M059J (cell line): Measurements from ENCODE around the gene MYO15B. TPM values are rescaled to one million over a fixed set of nuclear protein-coding genes. Genes with fewer than 3 reads are reported as not detected.

ENCODE experiments used
- DNase-seq: peaks from one replicate; pipeline ENCODE4 v3.0.0-alpha.2; 2012; ENCODE audit warnings: low read depth
- total RNA-seq: library from RNA; depleted of rRNA; stranded (reverse); fragments of >200 nt; shearing (Covaris generic); gene quantifications from 2 replicates; pipeline ENCODE4 v1.2.3, GENCODE V29; 2014

Gene MYO15B
- total RNA-seq, 1 experiment from 2014 or later, result 0.20 TPM

DNA sequence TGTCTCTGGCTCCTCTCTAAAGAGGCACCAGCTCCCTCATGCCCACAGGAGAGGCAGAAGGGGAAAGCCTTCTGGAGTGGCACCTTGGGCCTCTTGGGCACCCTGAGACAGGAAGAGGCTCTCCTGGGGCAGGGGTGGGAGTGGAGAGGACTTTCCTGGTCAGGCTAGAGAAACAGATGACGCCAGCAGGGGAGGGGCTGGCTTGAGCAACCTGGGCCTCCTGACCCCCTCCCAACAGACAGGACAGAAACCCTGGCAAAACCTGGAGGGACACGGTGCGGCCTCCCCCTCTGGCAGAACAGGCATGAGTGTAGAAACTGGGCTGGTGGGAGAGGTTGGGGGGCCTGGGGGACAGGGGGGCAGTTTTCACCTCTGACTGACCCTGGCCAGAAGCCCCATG lies 51.7 kb downstream of the MYO15B start:
- DNase-seq, result no peak

DNA sequence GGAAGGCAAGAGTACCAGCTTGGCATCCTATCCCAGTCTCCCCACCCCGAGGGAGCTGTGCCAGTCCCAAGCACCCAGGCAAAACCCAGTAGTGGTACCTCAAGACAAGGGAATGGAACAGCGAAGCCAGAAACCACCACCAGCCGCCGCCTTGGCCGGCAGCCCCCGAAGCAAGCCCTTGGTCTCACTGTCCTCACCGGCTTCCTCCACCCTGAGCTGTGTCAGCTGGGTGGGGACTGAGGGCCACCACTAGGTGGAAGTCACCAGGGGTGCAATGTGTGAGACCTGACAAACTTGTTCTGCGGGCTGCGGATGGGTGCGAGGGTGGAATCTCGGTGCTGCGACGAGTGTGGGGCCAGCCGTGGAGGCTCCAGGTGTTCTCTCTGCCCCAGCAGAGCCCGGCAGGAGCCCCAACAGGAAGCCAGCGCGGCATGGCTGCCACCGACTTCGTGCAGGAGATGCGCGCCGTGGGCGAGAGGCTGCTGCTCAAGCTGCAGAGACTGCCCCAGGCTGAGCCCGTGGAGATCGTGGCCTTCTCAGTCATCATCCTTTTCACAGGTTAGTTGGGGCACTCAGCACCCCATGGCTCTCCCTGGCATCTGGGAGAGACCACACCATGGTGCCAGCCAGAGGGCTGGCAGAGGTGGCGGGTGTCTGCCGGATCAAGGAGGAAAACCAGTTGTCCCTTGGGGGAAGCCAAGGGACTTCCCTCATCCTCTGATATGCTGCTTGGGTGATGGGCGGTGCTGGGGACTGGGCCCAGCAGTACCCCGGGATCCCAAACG lies 52.4 kb downstream of the MYO15B start:
- no peak for DNase-seq

DNA sequence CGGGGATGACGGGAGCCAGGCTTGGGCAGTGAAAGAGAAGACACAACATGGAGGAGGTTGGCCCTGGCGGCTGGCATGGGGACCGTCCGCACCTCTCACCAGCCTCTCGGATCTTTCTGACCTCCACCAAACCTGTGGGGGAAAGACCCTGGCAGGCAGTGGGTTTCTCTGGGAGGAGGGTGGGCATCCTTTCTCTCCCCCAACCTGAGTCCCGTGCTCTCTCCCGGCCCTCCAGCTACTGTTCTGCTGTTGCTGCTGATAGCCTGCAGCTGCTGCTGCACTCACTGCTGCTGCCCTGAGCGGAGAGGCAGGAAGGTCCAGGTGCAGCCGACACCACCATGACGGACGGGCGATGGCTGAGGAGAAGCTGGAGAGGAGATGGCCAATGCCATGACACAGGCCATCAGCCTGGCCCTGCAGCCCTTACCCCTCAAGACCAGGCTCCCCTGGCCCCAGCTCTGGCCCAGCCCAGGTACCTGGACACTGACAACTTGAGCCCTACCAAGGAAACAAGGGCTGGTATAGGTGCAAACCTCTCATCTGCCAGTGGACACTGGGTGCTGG lies 53.0 kb downstream of the MYO15B start:
- no peak for DNase-seq

DNA sequence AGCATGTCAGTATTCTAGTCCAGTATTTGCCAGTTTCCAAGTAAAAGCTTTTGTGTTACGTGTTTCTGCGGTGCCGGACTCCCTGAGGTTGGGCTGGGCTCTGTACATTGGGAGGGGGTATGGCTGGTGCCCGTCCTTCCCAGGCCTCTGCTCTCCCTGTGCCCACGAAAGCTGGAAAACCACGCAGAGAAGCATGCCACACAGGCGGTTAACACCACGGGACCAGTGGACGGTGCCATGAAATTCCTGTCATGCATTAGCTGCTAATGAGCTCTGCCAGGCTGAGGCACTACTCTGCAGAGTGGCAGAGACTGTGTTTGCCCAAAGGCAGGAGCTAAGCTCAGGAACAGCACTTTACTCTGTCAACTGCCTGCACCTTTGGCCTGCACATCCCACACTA lies 53.7 kb downstream of the MYO15B start:
- DNase-seq, result no peak

DNA sequence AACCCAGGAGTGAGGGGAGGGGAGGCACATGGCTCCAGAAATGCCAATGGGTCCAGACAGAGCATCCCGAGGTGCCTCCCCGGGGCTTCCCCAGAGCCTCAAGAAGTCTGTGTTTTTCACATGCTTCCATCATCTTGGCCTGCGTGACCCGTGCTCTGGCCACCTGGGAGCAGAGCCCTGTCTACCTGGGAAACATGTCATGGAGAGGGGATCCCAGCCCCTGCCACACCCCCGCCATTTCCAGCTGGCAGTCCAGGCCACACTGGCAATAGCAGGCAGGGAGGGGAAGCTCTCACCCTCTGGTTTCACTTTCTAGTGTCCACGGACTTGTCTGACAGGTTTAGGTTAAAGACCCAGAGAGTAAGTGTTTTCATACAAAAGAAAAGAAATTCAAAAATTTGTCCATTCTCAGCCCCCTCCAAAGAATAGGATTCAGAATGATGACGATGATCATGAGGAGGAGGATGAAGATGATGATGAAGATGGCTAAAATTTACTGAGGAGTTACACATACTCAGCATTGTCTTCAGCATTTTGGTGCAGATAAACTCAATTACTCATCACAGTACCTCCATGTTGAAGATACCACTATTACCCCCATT lies 54.7 kb downstream of the MYO15B start:
- no peak for DNase-seq

DNA sequence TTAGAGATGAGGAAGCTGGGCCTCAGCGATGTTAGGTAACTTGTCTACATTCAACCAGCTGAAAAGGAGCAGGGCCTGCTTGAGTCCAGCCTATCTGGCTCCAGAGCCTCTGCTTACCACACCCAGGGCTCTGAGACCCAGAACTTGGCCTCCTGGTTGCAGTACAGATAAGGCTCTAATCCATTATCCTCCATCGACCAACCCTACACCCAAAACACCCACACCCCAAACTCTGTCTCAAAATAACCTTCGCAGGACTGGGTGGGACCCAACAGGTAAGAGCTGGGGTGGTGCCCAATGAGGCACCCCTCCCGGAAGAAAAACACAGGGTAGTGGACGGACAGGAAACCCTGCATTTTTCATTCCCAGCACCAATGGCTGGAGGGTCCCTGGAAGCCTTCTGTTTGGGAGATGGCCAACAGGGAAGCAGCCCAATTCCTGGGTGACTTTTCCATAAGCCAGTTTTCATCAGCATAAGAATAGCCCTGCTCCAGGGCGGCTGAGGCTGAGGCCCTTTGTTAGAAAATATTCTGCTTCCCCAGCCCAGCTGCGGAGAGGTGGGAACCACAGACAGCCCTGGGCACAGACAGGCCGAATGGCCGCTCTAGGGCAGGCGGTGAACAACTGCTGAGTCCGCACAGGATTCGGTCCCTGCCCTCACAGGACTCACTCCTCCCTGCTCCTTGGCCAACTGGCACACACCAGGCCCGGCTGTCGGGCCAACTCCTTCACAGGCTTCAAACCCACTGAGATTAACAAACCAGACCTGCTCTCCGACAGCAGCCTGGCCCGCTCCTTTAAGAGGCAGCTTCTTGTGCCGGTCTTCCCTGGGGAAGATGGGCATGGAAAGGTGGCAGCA lies 55.4 kb downstream of the MYO15B start:
- no peak for DNase-seq

DNA sequence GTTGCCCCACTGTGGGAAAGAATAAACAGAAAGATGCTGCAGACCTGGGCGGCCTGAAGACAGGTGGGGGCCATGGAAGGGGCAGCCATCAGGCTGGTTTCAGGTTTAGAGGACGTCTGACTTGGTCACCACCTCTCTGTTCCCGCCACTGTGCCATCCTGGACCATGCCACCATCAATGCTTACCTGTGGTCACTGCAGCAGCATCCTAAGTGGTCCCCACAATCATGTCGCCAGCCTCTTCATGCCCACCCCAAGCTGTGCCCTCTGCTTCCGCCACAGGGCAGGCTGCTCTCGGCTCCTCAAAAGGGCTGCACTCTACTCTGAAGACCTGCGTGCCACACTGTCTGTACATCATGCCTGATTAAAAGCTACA lies 56.0 kb downstream of the MYO15B start:
- no peak for DNase-seq

DNA sequence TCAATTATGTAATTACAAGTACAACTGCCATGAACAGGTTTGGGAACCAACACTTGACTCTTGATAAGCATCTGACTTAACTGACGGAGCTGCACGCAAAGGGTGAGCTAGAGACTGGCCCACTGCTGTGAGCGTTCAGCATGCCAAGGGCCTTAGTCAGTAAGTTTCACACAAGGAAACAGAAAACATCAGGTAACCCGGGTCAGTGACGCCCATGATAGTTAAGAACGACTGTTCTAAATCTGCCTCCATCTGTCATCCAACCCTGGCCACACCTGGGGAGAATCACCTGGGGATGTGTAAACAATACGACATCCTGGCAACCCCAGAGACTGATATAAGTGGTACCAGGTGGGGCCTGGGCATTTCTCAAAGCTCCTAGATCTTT lies 57.9 kb downstream of the MYO15B start:
- peak; percentile 88 for DNase-seq

DNA sequence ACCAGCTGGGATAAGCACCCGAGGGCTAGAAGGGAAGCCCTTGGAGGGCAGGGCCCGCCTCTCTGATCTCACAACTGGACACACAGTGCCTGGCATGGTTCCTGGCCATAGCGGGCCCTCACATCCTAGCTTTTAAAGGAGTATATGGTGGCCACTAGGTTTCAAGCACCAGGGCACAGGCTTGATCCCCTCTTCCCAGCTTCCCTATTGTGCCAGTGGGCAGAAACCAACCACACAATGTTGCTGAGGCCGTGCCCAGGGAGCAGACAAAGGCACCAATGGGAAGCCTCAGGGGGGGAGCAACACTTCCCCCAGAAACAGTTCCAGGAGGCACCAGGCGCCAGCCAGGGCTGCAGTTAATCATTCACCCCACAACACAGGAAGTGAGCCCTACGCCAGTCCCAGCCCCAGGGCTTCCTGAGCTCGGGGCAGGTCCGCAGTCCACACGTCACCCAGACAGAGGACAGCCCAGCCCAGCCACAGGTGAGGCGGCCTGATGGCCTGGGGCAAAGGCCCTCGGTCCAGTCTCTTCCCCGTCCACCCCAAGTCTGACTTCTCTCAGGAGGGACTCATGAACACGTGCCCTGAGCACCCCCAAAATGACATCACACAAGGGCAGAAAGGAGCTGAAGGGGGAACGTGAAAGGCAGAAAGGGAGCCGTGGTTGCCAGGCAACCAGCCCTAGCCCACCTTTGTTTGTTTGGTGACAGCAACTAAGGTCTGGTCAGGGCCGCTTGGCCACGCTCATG lies 58.5 kb downstream of the MYO15B start:
- peak; percentile 84 for DNase-seq

DNA sequence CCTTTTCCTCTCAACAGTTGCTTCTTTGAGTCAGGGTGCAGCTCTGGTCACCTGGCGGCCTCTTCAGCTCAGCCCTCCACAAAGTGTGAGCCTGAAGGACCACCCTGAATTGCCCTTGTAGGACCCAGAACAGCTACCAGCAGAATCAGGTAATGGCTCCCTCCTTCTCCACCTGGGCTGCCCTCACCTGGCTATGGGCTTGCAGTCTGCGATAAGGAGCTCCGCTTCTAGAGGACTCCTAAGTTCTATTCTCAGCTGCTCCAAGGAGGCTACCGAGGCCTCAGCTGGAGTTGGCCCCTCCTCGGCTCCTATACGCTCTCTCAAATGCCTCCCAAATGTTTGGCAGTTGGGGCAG lies 59.0 kb downstream of the MYO15B start:
- DNase-seq, result no peak

DNA sequence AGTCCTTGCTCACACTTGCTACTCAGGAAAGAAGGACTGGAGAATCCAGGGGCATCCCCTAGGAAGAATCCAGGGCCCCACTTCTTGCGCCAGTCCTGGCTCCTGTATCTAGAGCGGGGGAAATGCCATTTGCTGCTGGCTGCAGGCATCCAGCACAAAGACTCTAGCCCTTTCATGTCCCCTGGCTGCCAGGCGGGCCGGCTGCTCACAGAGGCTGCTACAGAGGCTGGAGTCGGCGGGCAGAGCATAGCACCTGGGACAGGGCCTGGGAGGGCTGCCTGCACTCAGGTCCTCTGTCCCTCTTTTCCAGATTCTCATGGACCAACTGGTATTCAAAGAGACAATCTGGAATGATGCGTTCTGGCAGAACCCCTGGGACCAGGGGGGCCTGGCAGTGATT lies 59.5 kb downstream of the MYO15B start:
- no peak for DNase-seq

DNA sequence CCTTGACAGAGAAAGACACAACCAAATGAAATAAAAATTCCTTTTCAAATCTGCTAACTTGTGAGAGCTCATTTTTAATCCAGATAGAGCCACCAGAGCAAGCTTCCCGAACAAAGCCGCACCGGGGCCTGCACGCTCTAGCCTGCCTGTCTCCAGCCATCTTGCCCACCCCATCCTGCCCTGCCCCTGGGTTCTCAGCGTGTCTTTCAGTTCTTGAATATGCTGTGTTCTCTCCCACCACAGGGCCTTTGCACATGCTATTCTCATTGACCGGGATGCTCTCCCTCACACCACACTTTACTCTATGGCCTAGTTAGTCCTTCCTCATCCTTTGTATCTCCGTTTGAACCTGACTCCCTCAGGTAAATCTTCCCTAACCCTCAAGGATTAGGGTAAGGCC lies 60.3 kb downstream of the MYO15B start:
- DNase-seq, result no peak

DNA sequence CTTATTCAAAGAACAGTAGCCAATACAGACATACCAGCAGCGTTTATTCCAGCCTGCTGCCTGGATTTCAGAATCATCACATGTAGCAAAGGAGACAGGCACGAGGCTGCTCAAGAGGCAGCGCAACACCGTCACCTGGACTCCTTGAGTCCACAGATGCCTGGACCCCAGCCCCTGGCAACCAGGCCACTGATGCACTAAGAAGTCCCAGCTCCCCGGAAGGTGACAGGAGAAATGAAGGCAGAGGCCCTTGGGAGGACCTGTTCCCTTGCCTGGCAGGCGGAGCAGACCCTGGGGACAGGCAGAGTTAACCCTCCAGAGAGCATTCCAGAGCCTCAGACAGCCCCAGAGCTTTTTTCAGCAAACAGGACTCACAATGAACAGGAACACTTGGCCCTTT lies 62.1 kb downstream of the MYO15B start:
- no peak for DNase-seq

DNA sequence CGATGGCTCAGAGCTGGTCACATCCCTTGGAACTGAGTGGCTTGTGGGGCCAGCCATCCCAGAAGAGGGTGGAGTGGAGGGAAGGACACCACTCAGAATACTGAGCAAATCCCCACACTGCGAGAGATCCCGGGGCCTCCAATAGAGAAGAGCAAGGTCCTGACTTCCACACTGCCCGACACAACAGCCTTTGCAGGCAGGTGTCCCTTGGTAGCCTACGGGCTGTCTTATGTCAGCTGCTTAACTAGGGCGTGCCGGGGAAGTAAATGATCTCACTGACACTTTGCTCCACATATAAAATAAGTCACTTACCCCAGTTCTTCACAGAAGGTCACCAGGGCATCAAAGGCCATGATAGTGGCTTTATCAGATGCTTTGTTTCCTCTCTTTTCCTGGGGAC lies 63.3 kb downstream of the MYO15B start:
- no peak for DNase-seq

DNA sequence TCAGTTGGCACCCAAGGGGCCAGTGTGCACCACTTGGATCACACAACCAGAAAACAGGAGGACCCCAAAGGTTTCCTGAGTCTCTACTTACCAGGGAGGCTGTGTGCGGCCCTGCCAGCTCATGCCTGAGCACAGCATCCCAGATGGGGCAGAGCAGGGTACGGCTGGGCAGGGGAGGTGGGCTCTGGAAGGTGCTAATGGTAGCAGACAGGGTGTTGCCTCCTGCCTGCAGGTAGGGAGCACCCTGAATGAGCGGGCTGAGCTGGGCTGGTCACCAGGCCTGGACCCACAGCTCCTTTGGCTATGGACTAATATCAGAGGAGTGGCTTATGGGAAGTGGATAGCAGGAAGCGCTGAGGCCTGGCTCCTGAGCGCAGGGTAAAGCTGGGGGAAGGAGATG lies 64.7 kb downstream of the MYO15B start:
- no peak for DNase-seq

DNA sequence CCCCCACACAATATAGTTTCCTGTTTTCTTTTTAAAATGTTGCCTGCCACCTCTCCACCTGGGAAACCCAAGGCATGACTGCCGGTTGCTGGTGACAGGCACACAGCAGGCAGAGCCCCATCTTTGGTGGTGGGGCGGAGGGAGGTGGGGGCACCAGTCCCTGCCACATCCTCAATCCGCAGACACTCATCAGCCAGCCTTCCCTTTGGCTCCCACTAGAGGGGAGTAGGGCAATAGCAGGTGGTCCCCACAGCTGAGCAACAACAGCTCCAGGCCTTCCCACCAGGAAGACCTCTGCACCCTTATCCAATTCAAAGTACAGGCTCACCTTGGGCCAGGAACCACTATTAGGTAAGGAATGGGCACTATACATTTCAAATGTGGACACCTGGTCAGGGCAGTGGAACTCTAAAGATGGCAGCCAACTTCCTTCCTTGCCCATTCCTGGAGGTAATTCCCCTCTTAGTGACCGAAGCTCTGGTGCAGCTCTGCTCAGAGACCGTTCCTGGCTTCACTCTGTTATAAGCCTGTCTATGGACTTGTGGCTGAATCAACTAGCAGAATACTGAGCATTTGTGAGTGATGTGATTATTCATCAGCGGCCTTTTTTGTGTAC lies 65.4 kb downstream of the MYO15B start:
- DNase-seq, result peak; percentile 18

DNA sequence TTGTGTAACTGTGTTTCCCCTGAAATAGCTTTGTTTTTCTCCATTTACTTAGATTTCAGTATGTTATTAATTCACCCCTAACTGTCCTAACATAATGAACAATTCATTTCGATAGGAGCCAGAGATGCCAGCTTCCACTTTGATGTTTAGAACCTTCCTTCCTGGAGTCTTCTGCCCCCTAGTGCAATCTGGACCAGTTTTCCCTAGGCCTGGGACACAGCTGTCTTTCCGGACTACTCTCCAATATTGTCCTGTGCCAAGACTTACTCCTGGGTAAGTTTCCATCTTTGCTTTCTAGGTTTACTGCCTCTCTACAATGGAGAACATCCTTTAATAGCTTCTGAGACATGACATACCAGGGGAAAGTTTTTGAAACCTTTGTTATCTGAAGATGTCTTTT lies 66.6 kb downstream of the MYO15B start:
- peak; percentile 29 for DNase-seq

DNA sequence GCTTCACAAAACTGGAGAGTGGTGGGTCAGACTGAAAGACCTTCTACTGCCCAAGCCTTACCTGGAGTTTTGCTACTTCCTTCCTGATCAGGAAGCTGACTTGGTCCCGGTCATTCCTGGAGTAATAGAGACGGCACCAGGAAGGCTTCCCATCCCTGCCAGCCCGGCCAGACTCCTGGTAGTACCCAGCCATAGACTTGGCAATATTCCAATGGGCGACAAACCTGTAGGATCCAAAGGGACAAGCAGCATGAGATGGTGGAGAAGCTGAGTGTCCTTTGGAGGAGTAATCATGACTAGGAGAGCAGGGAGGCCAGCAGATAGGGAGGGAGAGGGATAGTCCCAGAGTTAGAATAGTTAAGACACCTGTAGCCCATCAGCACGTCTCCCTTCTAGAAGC lies 70.6 kb downstream of the MYO15B start:
- DNase-seq, result no peak

DNA sequence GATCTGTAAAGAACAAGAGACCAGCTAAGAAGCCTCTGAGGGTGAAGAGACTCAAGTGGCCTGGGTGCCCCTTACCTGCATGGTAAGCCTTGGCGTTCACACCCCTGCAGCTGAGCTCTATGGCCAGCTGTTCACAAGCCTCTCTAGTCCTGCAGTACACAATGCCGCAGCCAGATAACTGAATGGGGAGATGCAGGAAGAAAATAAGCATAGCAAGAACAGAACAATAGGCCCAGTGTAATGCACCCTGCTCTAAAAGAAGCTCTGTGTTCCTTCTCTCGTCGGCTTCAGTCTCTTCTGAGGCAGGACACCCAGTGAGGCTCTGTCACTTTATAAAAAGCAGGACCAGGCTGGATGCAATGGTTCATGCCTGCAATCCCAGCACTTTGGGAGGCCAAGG lies 73.9 kb downstream of the MYO15B start:
- no peak for DNase-seq

DNA sequence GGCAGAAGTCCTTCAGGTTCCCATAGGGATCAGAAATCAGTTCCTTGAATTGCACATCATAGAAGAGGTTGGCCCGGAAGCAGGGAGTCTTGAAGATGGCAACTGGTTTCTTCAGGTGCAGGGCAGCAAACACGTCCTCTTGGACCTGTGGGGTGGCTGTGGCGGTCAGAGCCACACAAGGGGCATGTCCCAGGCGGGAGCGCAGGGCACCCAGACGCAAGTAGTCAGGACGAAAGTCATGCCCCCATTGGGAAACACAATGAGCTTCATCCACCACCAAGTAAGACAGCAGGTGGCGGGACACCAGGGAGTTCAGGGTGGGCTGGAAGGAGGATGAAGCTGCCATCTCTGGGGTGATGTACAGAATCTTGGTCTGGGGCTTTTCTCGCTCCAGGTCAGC lies 74.9 kb downstream of the MYO15B start:
- DNase-seq, result no peak

DNA sequence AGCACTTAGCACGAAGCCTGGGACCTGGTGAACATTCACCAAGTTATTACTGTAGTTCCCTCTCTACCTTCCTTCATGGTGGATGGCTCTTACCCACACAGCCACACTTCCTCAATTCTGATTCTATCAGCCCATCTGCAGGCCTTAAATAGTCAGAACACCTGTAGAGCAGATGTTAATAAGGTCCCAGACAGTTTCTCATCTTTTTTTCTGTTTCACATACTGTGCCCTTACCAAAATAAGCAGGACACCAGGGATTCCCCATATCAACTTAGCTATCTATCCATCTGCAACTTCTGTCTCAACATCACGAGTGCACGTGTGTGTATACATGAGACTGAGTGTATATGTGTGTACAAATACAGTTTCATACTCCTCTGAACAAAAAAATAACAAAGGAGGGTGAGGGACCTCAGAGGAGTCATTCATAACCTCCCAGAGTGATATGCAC lies 76.5 kb downstream of the MYO15B start:
- no peak for DNase-seq
